HL-60/S4 treated with phorbol 12-myristate 13-acetate at 8.2 ng/mL for 4 days and 3 days (cell line): ENCODE data around the gene SGSM2.

Experiments
- in situ Hi-C: fragments of 300-500 bp; cut with MboI; formaldehyde crosslinking; loops from 2 replicates; pipeline ENCODE4 v1.15.0; 2022; ENCODE audit warnings: low sequenced_read_pairs

Gene SGSM2

DNA sequence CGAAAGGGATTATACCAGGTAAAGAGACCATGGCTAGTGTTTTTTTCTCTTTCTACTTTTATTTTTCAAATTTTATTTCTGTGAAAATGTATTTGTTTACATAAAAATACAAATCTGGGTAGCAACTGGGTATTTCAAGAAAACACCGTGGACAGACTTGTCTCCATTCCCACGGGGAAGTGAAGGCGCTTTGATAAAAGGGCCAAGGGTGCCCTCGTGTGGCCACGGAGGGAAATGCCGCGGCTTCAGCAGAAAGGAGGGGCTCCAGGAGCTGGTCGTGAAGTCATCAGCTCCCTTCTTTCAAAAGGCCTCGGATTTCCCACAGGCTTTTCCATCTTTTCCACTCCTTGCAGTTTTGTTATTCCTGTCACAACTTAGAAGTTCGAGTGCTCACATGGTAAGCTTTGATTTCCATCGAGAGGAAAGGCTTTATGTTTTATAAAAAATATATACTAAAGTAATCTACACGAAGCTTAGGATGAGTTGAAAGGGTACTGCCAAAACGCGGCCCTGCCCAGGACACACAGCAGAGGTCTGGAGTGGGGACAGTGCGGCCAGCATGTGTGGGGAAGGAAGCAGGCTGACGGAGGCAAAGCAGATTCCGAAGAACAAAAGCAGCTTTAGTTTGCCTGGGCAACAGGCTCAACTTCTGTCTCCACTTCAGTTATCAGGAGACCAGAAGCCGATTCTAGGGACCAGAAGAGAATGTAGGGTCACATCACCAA lies 78.9 kb downstream of the SGSM2 start:
- in situ Hi-C loops, result no loop called here

DNA sequence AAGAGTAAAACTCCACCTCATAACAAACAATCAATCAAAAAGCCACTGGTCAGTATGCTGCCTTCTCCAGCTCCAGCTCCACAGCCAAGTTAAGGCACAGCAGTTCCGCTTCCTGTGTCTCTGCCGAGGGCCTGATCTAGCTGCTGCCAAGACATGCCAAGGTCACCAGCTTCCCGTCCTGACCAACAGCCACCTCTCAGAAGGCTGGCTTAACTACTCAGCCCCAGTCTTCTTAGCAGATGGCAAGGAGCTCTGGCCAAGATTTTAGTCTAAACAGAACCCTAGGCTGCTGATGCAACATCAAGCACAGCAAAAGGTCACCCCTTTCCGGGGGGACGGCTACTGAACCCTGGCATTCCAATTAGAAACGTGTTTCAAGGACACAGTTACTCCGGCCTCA lies 81.3 kb downstream of the SGSM2 start:
- in situ Hi-C loops, result no loop called here

DNA sequence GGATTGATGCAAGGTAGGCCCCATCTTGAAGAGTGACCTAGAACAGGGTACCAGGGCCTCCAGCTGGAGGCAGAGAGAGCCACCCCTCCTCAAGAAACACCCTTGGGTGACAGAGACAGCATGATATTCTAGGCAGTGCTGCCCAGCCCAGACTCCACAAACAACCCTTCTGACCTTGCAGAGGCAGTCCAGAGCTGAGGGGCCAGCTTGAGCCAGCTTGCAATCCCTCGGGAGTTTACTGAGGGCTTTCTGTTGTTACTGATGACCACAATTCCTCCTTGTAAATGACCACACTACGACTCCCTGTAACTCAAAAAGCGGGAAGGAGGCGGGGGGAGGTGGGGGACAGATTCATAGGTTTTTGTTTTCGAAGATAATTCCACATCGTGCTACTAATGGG lies 82.2 kb downstream of the SGSM2 start:
- in situ Hi-C loops, result no loop called here

DNA sequence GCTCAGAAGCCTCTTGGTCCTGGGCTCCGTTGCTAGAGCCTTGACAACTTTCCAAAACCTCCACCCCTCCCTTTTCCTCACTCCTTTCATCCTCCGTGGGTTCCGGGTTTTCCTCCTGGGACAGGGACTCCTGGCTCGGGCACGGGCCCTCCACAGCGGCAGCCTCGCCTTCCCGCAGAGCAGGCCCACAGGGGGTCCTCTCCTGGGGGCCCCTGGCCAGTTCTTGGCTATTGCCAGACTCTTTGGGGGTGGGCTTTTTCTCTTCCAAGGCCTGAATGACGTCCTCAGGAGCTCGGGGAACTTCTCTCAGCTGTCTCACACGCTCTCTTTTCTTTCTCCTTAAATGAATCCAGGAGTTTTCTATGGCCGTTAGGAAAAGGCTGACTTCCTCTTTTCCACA lies 82.9 kb downstream of the SGSM2 start:
- in situ Hi-C loops, result loop anchor here (10.0 kb wide), 1 partner anchor 45 kb away; no protein-coding TSS in a partner anchor

DNA sequence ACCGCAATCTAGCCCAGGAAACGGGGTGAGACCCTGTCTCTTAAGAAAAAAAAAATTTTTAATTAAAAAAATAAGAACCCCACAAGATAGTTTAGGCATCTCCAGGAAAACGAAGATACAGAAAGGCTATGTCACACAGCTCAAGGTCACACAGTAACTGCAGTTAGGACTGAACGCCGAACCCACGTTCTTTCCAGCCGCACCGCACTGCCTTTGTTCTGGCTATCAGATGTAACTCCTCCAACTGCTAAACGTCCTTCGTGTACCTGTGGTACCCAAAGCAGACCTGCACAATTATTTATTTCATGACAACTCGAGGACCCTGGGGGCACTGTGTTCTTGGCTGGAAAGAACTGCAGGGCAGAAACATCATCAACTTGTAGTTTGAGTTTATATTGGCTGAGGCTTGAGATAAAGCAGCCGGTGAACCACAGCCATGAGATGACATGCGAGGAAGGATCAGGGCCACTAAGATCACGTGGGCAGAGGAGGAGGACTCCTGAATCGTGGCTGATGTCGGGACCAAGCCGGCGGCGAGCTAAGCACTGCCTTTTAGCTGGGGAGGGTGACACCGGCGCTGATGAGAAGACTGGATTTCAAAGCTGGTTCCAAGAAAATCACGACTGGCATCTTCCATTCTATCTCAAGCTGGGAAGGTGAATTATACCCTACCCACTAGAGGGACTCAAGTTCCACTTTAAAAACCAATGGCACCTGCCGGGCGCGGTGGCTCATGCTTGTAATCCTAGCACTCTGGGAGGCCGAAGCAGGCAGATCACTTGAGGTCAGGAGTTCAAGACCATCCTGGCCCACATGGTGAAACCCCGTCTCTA lies 84.2 kb downstream of the SGSM2 start:
- in situ Hi-C loops, result loop anchor here (10.0 kb wide), 1 partner anchor 47 kb away; no protein-coding TSS in a partner anchor

DNA sequence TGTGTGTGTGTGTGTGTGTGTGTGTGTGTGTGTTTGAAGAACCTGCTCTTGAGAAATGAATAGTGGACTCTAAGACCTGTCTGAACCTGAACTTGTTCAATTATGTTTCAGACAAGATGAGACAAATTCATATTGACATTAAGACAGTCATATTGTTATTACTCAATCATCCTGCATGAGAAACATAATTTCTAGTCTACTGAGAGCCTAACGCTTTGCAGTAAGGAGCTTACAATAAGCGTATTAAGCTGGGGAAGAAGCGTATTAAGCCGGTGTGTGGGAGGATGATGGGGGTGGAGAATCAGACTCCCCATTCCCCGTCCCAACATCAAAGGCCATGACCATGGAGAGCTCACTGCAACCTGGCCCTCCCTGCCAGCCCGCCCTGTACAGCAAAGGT lies 86.0 kb downstream of the SGSM2 start:
- in situ Hi-C loops, result loop anchor here (10.0 kb wide), 1 partner anchor 48 kb away; no protein-coding TSS in a partner anchor

DNA sequence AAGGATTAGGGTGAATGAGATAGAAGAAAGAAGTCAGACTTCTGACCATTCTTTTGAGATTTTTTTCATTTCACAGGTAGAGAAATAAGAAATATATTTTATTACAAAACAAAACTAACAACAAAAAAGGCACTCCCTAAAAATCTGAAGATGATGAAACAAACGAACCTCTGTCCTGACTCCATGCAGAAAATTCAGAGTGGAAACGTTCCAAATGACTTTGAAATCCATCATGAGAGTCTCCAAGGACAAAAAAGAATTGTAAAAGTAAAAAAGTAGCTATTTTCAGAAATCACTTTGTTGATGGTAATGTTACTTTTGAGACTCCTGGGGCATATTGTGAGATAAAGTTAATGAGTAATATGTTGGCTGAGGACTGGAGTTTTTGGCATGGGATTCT lies 89.9 kb downstream of the SGSM2 start:
- in situ Hi-C loops, result loop anchor here (10.0 kb wide), 1 partner anchor 52 kb away; no protein-coding TSS in a partner anchor

DNA sequence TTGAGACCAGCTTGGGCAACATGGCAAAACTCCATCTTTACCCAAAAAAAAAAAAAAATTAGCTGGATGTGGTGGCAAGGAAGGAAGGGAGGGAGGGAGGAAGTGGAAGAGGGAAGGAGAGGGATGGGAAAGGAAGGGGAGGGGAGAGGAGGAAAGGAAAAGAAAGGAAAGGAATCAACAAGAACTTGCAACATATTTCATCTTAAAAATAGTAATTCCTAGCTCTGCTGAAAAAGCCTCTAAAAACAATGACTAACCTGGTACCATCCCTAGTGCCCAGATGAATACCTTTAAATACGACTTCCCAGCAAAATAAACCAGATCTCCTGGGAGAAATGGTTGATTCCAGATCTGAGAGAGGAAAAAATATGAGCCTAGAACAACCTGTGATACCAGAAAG lies 90.6 kb downstream of the SGSM2 start:
- in situ Hi-C loops, result loop anchor here (10.0 kb wide), 1 partner anchor 53 kb away; no protein-coding TSS in a partner anchor
